ENCODE data around the gene KLHDC7A.
A peak's percentile ranks its signal among the peaks of the same experiment; 100 is the strongest.
"Not testable (repeated sequence)": the region's sequence is repeated elsewhere in the genome, so short reads cannot be mapped to it uniquely, and the experiment has no call there.

KLHDC7A gene

DNA sequence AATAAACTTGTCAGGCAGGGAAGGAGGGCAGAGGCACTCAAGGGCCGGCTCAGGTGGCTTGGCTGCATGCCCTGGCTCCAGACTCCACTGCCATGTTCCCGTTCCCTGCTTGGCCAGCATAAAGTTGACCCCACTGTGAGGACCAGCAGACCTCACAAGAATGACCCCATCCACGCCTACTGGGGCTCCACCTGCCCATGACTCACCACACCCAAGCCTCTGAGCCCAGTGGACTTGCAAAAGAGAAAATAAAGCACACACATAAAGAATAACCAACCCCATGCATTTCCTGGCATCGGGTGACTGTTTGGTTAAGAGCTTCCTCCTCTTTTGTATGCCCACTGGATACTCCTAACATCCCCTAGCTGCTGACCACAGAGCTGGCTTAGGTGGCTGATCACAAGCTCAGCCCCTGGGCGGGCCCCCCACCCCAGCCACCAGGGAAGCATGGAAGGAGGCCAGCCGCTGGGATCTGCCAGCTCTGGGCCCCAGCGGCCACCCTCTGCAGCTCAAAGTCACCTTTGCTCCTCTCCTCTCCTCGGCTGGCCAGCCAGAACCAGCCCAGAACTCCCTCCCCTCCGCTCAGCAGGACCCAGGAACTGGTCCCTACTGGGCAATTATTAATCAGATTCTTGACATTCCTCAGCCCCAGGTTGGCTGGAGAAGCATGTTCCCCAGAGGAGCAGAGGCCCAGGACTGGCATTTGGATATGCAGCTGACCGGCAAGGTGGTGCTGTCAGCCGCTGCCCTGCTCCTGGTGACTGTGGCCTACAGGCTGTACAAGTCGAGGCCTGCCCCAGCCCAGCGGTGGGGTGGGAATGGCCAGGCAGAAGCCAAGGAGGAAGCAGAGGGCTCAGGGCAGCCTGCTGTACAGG is at the start of gene KLHDC7A:
KLHDC7A (plus strand) TSS at position 616 of the 875 bp plus-strand sequence; CDS start at position 668, 52 bp downstream.
- peak; percentile 86 for DNase-seq (ENCODE audit: low spot score)

- DNase-seq (ENCODE audit: low spot score), result no peak
Observed at GRCh38 chr1:18434041-18434440, 46.7 kb upstream of the KLHDC7A start.

DNA sequence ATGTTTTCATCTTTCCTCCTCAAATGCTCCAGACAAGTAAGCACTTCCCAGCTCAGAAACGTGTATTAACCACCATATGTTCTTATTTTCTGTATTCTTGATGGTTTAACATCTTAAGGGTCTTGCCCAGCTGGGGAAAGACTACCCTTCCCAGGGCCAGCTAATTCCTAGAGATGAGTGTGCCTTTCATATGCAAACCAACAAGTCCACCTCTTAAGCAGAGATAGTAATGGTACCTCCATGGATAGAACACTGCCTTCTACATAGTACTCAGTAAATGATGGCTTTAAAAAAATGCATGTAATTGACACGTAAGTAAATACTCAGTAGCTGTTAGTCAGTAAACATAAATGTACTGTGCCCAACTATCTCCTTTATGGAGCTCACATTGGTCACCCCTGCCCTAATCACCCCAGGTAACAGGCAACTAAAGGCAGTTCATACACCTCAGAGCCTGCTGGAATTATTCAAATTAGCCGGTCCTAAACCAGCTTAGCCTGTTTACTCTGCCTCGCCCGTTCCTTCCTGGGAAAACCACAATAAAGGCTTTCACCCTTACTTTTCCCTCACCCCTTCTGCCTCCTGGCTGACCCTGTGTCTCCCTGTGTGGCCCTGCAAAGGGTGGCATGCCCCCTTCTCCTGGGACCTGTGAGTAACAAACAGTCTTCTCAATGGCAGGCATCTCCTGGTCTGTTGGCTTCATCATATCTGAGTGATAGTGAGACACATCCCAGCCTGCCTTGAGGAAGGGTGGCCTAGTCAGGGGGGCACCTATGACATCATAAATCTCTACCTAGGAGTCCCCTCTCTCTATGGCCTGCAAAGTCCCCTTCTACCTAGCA is 40.1 kb upstream of the KLHDC7A start:
- peak; percentile 56 for DNase-seq (ENCODE audit: low spot score)

DNA sequence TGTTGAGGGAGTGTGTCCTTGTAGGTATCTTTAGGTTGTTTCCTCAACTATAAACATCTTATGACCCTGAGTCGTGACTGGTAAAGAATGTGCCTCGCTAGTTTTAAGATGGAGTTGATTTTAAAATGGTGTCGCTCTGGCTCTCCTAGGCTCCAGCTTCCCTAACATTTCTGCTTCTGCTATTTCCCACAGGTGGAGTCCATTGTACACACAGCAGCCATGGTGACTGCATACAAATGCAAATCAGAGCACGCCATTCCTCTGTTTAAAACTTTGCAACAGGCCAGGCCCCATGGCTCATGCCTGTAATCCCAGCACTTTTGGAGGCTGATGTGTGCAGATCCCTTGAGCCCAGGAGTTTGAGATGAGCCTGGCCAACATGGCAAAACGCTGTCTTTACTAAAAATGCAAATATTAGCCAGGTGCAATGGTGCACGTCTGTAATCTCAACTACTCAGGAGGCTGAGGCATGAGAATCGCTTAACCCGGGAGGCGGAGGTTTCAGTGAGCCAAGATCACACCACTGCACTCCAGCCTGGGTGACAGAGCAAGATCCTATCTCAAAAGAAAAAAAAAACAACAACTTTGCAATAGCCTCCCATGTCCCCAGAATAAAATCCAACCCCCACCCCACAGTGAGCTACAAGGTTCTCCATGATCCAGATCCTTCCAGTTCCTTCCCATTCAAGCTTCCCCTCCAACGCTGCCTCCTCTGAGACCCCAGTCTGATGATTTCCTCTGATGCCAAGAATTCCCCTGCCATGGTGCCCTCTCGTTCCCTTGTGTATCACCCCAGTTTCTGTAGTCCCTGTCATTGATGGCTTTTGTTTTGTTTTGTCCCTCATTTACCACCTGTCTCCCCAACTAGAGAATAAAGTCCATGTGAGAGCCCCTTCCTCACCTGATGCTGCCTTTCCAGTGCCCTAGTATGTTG is 36.9 kb upstream of the KLHDC7A start:
- DNase-seq (ENCODE audit: low spot score), result no peak

GRCh38 chr1:18444563-18444962 is 36.2 kb upstream of the KLHDC7A start:
- DNase-seq (ENCODE audit: low spot score), result no peak

- DNase-seq (ENCODE audit: low spot score), result no peak
Observed at GRCh38 chr1:18446751-18447150, 34.0 kb upstream of the KLHDC7A start.

- DNase-seq (ENCODE audit: low spot score), result no peak
Observed at GRCh38 chr1:18447509-18448220, 33.1 kb upstream of the KLHDC7A start.

DNA sequence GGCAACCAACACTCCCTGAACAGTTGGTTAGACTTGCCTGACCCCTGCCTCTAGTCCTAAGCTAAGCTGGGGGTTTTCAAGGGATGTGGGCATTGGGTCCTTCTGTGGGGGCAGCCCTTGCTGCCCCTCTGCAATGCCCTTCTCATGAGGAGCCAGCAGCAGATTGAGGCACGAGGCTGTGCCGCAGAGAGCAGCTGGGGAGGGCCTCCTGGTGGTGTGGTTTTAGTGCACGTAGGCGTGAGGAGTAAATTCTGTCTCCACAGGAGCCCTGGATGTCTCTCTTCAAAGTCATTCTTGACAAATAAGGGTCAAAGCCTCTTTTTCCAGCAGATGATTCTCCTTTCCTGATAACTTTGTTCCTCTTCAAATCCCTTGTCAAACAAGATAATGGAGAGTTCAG is 31.8 kb upstream of the KLHDC7A start:
- DNase-seq (ENCODE audit: low spot score), result no peak

DNA sequence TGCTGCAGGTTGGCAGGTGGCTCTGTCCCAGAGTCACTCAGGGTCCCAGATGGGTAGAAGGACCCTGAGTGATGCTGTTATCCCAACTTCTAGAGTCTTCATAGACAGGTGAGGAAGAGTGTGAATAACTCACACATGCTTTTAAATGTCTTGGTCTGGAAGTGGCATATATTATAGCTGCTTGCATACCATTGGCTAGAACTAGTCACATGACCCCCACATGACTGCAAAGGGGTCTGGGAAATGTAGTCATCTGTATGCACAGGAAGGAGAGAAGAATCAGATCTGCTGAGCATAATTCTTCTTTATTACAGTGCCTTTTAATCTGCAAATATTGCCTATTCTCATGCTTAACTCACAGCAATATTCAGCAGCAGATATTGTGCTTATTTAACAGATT is 28.2 kb upstream of the KLHDC7A start:
- DNase-seq (ENCODE audit: low spot score), result peak; percentile 52

GRCh38 chr1:18458133-18459092 is 22.3 kb upstream of the KLHDC7A start:
- no peak for DNase-seq (ENCODE audit: low spot score)

DNA sequence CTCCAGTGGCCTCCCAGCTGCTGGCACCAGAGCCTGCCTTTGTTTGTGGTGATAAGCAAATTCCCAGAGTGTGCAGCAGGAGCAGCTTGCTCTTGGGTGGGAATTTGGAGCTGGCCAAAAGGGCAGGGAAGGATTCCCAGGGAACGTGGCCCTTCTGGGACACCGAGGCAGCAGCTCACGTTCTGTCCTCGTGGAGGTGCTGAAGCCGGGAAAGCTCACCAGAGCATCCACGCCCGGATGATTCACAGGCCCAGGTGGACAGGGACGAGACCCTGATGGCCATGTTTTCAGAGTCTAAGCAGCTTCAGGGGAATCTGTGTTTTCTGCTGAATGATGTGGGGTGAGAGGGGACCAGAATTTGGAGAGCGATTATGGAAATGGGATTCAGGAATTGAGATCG is 19.1 kb upstream of the KLHDC7A start:
- no peak for DNase-seq (ENCODE audit: low spot score)

DNA sequence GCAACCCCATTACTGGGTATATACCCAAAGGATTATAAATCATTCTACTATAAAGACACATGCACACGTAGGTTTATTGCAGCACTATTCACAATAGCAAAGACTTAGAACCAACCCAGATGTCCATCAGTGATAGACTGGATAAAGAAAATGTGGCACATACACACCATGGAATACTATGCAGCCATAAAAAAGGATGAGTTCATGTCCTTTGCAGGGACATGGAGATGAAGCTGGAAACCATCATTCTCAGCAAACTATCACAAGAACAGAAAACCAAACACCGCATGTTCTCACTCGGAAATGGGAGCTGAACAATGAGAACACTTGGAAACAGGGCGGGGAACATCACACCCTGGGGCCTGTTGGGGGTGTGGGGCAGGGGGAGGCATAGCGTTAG is 18.2 kb upstream of the KLHDC7A start:
- not testable (repeated sequence) for DNase-seq (ENCODE audit: low spot score)

GRCh38 chr1:18463063-18463462 is 17.7 kb upstream of the KLHDC7A start:
- DNase-seq (ENCODE audit: low spot score), result no peak

- no peak for DNase-seq (ENCODE audit: low spot score)
Observed at GRCh38 chr1:18463984-18464664, 16.6 kb upstream of the KLHDC7A start.

- no peak for DNase-seq (ENCODE audit: low spot score)
Observed at GRCh38 chr1:18464665-18465050, 16.1 kb upstream of the KLHDC7A start.

- DNase-seq (ENCODE audit: low spot score), result no peak
Observed at GRCh38 chr1:18466676-18467075, 14.1 kb upstream of the KLHDC7A start.

- DNase-seq (ENCODE audit: low spot score), result no peak
Observed at GRCh38 chr1:18468570-18468969, 12.2 kb upstream of the KLHDC7A start.

DNA sequence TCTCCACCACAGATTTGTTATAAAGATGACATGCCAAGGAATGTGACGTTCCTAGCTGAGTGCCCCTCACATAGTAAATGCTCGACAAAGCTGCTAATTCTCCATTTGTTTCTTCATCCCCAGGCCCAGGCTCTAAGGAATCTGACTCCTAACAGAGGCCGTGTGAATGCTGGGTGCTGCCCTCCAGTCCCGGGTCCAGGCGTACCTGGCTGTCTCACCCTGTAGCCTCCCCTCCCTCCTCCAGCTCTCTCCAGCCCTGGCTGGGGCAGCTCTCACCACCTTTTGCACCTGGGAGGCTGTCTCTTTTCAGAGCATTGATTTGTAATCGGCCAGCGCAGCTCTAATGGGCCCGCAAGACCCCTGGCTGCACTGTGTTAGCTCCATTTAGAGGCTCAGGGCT is 11.2 kb upstream of the KLHDC7A start:
- DNase-seq (ENCODE audit: low spot score), result no peak

GRCh38 chr1:18470671-18471355 is 9.9 kb upstream of the KLHDC7A start:
- DNase-seq (ENCODE audit: low spot score), result no peak

Measured in SW480 (cell line).